Uterus (tissue), 2 donors: ENCODE measurements around the gene SRPK2.

Experiments used
- CTCF ChIP-seq, 4 experiments: fragments of 200-600 bp in 2 of 4; fragments of 450-650 bp in 2 of 4; sonication (generic) in 2 of 4; IDR thresholded peaks; one replicate each; pipeline ENCODE4 v1.5.1; 2016 to 2019; ENCODE audit warnings: antibody characterized with exemption in 4 of 4, mild to moderate bottlenecking in 2 of 4, moderate library complexity in 1 of 4
- POLR2A ChIP-seq, 2 donors: fragments of 450-650 bp; IDR thresholded peaks; one replicate each; pipeline ENCODE4 v1.6.1; 2016; ENCODE audit warnings: antibody characterized with exemption in 2 of 2, mild to moderate bottlenecking in 1 of 2, moderate library complexity in 1 of 2

DNA sequence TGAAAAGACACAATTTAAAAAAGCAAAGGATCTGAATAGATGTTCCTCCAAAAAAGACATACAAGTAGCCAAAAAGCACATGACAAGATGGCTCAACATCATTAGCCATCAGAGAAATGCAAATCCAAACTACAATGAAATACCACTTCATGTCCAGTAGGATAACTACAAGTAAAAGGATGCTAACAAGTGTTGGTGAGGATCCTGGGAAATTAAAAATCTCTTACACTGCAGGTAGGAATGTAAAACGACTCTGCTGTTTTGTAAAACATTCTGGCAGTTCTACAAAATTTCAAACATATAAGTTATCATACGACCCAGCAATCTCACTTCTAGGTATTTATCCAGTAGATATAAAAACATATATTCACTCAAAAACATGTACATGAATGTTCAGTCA is 161.3 kb downstream of the SRPK2 start:
- TF ChIP-seq CTCF (IDR thresholded peaks at IDR 0.05) (no peak), POLR2A (IDR thresholded peaks at IDR 0.05) (no peak)
